GM21528 (cell line): ENCODE measurements around the gene NUDT15.
"Not testable (repeated sequence)": the region's sequence is repeated elsewhere in the genome, so short reads cannot be mapped to it uniquely, and the experiment has no call there.

ENCODE experiments used
- ATAC-seq: cut with Tn5 transposase; IDR thresholded peaks from one replicate; pipeline ENCODE4 v1.9.1; 2021; ENCODE audit warnings: mild to moderate bottlenecking, moderate library complexity; ENCODE audit not compliant: unreplicated experiment, low FRiP score

NUDT15 gene

DNA sequence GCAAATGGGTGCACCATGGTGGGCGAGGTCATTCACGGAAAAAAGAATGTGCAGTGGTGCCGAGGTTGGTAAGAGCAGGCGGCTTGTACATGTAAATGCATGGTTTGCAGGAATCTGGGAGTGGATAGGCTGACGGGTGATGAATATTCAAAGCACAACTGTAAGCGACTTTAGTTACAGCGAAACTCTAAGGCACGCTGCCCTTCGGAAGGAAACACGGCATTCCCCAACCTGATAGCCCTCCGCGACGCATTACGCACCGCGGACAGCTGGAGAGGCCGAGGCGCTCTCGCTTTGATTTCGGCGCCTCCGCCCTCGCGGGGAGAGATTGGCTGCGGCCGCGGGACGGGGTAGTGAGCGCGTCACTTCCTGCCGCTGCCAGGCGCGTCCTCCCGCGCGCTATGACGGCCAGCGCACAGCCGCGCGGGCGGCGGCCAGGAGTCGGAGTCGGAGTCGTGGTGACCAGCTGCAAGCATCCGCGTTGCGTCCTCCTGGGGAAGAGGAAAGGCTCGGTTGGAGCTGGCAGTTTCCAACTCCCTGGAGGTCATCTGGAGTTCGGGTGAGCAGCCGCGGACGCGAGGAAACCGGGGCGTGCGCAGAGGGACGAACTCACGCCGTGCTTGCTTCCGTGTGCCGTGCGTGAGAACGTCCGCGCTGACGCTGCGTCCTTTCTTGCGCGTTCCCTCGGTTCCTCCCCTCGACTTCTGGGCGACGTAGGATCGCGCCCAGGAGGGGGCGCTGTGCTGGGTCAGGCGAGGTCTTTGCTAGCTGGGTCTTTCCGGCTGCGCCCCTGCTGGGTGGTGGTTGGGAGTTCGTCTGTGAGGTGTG lies at the start of gene NUDT15:
Gene NUDT15, plus strand, starts transcription at position 381 of the 828 bp plus-strand sequence. Its CDS starts 21 bp downstream, at position 402.
- ATAC-seq, result peak; percentile 95

DNA sequence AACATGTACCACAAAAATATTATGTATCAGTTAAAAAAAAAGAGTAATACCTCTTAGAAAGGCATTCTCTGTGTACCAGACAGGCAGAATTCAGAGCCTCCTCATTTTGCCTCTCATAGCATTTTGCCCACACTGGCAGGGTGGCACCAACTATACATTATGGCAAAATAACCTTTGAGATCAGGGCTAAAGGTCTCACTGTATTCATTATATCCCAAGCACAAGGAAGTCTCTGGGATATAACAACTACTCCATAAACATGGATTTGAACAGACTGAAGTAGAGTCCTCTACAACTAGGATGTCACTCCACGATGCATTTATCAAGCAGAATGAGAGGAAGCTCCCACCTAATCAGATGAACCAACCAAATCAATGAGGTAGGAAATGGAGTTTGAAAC lies 47.1 kb upstream of the NUDT15 start:
- ATAC-seq, result no peak

DNA sequence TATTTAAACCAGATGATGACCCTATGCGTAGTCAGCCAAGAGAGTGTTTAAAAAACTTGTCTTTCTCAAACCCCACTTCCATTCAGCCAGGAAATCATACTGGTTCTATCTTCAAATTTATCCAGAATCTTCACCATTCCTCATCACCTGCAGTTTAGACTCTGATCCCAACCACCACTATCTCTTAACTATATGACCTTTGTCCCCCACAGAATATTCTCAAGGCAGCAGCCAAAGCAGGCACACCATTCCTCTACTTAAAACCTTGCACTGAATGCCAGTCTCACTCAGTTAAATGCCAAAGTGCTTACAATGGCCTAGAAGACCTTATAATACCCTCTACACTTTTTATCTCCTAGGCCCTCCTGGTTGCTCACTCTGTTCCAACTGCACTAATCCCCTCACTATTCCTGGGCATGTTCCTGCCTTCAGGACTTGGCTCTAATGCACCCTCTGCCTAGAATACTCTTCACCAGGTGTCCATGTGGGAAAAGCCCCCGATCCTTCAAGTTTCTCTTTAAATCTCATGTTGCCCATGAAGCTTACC lies 46.5 kb upstream of the NUDT15 start:
- no peak for ATAC-seq

DNA sequence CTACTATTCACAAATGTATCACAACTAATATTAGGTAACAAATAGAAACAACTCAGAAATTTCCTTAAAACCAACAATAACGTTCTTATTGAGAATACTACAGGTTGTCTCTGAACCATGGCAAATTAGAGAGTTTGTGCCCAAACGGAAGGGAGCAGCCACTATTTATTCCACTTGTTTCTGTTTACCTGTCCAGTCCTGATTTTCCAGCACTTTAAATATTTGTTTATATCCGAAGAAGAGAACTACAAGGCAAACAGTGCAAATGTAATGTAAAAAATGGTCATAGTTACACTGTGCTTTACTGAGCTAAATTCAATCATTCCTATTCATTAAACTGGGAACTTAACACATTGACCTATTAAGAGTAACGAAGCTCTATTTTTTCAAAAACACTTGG lies 45.7 kb upstream of the NUDT15 start:
- ATAC-seq, result no peak

DNA sequence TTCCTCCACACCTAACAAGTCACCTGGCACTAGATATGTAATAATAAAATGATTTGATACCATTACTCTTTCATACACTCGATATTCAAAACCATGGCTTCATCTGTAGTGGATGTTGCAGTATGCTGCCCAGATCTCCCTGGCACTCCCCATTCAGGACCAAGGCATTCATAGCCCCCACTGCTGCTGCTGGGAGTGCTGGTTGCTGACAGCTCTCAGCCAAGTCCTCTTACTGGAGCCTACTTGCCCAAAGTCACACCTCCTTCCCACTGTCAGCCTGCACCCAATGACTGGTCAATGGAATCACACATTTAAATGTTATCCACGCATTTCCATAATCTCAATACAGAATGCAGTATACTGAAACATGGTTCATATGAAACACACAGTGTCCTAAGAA lies 40.1 kb upstream of the NUDT15 start:
- no peak for ATAC-seq

DNA sequence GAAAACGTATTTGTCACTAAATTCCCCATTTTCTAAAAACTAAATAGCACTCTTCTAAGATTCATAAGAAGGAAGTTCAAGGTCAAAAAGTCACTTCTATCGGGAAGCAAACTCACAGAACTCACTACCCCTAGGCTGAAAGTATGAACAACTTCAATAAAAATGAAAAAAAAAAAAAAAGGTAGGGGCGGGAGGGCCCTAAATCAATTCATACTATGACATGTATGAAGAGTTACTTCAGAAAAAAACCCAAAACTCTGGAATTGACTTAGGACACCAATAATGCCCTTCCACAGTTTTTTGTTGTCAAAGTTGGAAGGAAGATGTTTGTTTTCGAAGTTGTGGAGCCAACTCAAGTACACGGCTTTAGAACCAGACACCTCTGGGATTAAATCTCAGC lies 37.6 kb upstream of the NUDT15 start:
- ATAC-seq, result no peak

DNA sequence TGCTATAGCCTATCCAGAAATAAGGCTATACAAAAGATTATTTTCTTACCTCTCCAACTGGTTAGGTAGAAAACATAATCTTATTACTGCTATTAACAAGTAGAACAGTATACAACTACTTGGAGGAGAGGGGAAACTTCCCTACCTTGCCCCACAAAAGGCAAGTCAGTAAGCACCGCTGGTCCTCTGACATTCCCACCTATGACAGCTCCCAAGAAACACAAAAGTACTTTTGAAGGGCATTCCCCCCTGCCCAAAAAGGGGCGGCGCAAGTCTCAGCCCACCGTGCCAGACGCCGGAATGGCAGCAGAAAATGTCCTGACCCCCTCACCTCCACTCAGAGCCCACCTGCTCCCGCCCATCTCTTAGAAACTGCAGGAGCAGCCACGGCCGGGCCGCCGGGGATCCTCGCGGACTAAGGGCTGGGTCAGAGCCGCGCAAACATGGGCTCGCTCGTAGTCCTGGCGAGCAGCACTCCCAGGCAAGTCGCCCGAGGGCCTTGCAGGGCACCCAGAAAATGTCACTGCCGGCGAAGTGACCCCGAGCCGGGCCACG lies 36.9 kb upstream of the NUDT15 start:
- peak; percentile 49 for ATAC-seq

DNA sequence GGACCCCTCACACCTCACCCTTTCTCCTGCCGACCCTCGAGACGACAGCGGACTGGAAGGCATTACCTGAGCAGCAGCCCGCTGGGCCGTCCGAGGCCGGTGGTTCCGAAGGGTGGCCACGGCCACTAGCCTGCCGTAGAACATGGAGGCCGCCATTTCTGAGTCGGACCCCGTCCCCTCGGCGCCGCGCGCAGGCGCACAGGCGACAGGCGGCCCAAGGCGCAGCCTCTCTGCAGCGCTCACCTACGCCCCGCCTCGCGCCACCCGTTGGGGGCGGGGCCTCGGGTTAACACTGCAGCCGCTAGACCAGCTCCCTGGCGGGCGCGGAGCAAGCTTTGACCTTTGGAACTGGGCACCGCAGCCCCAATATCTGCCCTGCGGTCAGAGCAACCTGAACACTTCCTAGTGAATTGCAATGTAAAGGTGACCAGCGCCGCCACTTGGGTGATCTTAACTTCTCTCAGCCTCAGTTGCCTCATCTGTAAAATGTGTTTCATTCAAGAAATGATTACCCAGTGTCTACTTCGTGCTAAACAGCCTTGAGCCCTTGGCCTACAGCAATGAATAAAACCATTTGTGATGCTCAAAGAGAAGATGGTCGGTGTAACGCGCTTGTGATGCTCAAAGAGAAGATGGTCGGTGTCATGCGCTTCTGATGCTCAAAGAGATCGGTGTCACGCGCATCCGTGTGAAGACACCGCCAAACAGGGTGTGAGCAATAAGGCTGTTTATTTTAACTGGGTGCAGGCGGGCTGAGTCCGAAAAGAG lies 36.2 kb upstream of the NUDT15 start, which contains the start of gene SUCLA2:
Gene SUCLA2, minus strand, starts transcription at position 160 of the 768 bp plus-strand sequence. Its CDS starts 4 bp downstream, at position 156.
- peak; percentile 99 for ATAC-seq

DNA sequence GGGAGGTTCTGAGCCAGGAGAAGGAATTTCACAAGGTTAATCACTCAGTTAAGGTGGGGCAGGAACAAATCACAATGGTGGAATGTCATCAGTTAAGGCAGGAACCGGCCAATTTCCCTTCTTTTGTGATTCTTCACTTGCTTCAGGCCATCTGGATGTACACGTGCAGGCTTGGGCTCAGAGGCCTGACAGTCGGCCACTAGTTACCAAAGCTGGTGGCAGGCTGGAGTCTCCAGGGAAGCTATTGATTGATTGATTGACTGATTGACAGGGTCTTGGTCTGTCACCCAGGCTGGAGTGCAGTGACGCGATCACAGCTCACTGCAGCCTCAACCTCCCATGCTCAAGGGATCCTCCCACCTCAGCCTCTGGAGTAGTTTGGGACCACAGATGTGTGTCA lies 35.5 kb upstream of the NUDT15 start:
- ATAC-seq, result not testable (repeated sequence)

DNA sequence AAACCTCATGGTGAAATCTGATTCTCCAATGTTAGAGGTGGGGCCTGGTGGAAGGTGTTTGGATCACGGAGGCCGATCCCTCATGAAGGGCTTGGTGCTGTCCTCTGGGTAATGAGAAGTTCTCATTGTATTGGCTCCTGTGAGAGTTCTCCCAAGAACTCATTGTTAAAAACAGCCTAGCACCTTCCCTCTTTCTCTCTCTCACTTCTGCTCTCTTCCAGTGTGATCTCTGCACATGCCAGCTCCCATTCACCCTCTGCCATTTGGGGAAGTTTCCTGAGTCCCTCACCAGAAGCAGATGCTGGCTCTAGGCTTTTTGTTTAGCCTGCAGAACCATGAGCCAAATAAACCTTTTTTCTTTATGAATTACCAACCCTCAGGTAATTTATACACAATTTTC lies 33.3 kb upstream of the NUDT15 start:
- no peak for ATAC-seq

DNA sequence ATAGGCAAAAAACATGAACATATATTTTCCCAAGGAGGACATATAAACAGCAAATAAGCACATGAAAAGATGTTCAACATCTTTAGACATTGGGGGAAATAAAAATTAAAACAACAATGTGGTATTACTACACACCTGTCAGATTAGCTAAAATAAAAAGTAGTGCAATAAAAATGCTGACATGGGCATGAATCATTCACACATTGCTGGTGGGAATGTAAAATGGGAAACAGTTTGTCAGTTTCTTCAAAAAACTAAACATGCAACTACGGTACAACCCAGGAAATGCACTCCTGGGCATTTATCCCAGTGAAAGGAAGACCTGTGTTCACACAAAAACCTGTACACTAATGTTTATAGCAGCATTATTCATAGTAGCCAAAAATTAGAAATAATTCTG lies 31.1 kb upstream of the NUDT15 start:
- no peak for ATAC-seq

DNA sequence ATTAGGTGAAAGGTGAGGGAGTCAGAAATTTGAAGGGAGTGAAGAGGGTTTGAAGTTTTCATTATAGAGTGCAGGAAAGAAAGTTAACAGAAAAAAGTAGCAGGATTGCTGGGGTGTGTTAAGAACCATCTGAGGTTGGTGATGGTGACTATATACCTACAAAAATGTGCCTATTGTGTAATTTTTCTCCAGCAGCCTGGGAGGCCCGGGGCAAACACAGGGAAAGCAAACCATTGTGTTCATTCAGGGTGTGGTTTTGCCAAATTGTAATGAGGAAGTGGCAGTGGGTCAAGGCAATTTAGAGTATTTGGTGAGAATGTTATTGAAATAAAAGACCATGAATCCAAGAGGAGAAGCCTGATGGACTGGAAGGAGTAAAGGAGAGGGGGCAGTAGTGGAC lies 28.2 kb upstream of the NUDT15 start:
- no peak for ATAC-seq

DNA sequence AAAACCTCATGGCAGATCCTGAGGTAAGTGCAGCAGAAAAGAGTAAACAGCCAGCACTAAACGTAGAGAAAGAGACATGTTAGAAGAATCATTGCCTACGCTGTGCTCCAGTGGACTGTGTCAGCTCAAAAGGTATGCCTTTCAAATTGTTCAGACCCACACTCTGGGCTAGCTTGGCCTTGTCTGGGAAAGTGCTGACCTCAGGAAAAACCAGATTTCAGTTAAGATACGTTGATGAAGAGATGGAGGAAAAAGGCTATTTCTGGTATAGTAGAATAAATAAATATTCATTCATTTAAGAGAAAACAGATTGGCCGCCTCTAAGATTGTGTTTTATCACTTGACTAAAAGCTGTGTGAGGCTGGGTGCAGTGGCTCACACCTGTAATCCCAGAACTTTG lies 26.8 kb upstream of the NUDT15 start:
- ATAC-seq, result no peak

DNA sequence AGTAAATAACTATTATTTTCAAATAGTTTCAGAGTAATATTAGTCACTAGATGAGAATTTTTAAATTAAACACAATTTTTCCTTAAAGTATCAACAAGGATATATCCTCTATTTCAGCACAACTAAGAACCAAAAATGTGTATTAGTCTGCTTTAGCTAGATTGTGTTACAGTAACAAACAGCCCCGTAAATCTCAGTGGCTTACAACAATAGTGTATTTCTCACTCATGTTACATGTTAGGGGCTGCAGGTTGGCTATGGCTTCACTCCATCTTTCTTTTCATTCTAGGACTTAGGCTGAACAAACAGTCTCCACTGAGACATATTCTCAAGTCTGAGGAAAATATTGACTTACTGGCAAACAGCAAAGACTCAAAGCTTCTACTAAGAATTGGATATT lies 24.9 kb upstream of the NUDT15 start:
- ATAC-seq, result no peak

DNA sequence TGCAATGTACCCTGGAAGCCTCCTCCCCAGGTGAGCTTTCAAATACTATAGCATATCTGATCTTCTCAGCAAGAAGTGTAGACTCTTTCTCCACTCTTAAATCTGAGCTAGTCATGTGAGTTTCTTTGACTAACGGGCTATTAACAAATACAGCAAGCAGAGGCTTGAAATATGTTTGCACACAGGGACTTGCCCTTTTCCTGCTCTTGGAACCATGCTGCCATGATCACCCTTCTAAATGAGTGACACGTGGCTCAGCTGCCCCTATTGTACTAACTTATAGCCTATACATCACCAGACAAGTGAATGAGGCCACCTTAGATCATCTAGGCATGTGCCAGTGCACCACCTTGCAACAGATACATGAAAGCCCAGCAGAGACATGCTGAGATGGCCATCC lies 23.2 kb upstream of the NUDT15 start:
- ATAC-seq, result no peak

DNA sequence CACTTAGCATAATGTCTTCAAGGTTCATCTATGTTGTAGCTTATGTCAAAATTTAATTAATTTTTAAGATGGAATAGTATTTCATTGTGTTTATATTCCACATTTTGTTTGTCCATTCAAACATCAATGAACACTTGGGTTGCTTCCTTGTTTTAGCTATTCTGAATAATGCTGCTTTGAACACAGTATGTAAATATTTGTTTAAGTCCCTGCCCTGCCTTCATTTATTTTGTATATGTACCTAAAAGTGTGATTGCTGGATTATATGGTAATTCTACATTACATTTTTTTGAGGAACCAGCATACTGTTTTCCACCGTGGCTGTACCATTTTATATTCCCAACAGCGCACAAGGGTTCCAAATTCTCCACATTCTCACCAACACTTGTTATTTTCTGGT lies 18.9 kb upstream of the NUDT15 start:
- no peak for ATAC-seq

DNA sequence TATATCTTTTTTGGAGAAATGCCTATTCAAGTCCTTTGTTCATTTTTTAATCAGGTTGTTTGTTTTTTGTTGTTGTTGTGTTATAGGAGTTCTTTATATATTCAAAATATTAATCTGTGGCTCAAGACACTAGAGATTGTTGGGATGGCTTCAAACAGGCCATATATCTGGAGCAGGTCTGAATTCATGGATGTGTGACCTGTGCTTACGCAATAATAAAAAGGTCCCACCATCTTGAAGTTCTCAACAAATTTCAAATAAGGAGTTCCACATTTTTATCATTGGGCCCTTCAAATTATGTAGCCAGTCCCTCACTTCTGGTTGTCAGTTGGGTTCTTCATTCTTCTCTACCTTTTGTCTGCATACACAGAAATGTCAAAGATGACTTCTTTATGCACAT lies 17.7 kb upstream of the NUDT15 start:
- no peak for ATAC-seq

DNA sequence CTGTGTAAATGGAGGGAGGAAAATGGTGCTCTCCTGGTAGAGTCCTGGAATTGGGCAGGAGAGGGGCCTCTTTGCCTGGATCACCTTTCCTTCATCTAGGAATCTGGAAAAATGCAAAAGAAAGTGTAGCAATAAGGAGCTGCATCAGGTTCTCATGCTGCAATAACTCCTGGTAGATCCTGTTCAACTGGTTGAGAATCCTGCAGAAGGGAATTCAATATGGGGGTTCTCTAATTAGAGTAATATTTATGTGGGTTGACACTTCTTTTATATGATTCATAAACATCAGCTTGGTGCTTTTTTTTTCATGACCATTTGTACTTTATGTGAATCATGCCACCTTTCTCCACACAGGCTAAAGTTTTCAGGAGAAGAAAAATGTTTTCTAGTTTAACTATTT lies 9.5 kb upstream of the NUDT15 start:
- ATAC-seq, result no peak

DNA sequence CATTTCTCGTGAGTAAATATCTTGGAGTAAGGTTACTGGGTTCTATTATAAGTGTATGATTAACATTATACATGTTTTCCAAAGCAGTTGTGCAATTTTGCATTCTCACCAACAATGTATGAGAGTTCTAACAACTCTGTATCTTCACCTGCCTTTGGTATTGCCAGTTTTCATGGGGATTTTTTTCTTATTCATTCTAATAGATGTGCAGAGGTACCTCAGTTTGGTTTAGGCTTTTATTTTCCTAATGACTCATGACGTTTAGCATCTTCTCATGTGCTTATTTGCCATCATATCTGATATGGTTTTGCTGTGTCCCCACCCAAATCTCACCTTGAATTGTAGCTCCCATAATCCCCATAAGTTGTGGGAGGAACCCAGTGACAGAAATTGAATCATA lies 7.7 kb upstream of the NUDT15 start:
- no peak for ATAC-seq

DNA sequence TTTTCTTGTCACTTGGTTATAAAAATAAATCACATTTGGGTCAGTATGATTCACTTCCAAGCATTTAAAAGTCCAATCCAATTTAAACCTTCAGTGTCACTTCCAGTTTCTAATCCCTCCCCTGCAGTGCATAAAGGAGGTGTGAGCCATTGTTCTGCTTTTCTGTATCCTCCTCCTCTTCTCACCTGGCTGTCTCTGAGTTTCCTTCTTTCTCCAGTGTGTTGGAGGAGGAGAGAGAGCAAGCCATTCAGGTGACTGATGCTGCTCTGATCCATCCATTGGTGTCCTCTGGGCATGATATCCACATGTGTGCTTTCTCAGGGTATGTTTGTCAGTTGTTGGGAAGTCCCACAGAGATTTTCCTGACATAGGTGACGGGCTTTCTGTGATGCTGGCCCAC lies 1.2 kb downstream of the NUDT15 start:
- no peak for ATAC-seq

DNA sequence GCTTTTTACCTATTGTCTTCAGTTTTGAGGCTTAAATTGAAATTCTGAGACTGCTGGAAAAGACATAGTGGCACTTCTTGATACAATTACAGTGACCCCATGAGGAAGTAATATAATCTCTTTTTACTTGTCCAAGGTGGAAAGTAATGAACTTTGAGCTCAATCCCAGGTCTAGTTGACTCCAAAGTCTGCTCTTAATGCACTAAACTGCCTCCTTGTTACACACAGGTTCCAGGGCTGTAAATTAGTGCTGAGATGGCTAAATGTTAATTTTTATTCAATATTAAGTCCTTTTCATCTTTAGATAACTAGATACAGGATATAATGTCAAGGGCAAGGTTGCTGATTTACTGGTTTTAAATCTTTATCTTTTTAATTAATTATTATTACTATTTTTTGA lies 2.5 kb downstream of the NUDT15 start:
- no peak for ATAC-seq
